HepG2 (cell line): ENCODE measurements around the gene CYLD. TPM values are rescaled to one million over a fixed set of nuclear protein-coding genes. Genes with fewer than 3 reads are reported as not detected.

Experiments used
- JARID2 ChIP-seq: sonication (generic); formaldehyde crosslinking; IDR thresholded peaks from 2 replicates; pipeline ENCODE4 v1.8.1; 2023; ENCODE audit warnings: missing genetic modification reagents, inconsistent platforms; ENCODE audit not compliant: insufficient replicate concordance
- KDM3A ChIP-seq: IDR thresholded peaks from 2 replicates; pipeline ENCODE4 v1.6.1; 2018; ENCODE audit warnings: low read depth, missing compliant biosample characterization
- PHB2 ChIP-seq: fragments of 450-650 bp; IDR thresholded peaks from 2 replicates; pipeline ENCODE4 v1.6.1; 2018; ENCODE audit not compliant: partially characterized antibody
- TFE3 ChIP-seq: IDR thresholded peaks from 2 replicates; pipeline ENCODE4 v1.6.1; 2016
- THAP9 ChIP-seq: sonication (generic); formaldehyde crosslinking; IDR thresholded peaks from 2 replicates; pipeline ENCODE4; 2020; ENCODE audit warnings: missing genetic modification reagents, mild to moderate bottlenecking, borderline replicate concordance
- ZBTB40 ChIP-seq, 2 experiments: fragments of 450-650 bp in 1 of 2; sonication (generic) in 1 of 2; formaldehyde crosslinking in 1 of 2; IDR thresholded peaks; 2 replicates each; pipeline versions ENCODE4 v1.6.1 to v1.8.0; 2016 to 2022; ENCODE audit warnings: antibody characterized with exemption in 1 of 2, mild to moderate bottlenecking in 1 of 2, missing genetic modification reagents in 1 of 2
- polyA plus RNA-seq, 8 experiments: library from polyadenylated mRNA; depleted of rRNA in 3 of 8; stranded (reverse) in 7 of 8; unstranded in 1 of 8; fragments of >200 nt; fragmentation: Illumina TruSeq in 4 of 8; extraction: Trizol in 4 of 8; gene quantifications; 2 replicates each; pipeline versions ENCODE4 v1.2.1 to v1.2.3, GENCODE V29; 2011 to 2016; ENCODE audit warnings: low read depth in 4 of 8, missing spikeins in 1 of 8, mixed read lengths in 1 of 8; ENCODE audit not compliant: insufficient read depth in 1 of 8
- total RNA-seq, 5 experiments: library from RNA; depleted of rRNA; stranded (reverse); fragments of >200 nt; fragmentation: Illumina TruSeq; extraction: Trizol; gene quantifications; 2 replicates each; pipeline ENCODE4 v1.2.3, GENCODE V29; 2016; ENCODE audit warnings: low read depth in 1 of 5

CYLD gene
- total and polyA plus RNA-seq, 2 of the 13 experiments (the other 11 are each of a cell fraction or from before 2014, with no cell fraction given), result 6.1 to 11.4 TPM

GRCh38 chr16:50831751-50832150 lies 89.9 kb downstream of the CYLD start (continued):
- TF ChIP-seq TFE3 (no peak), ZBTB40 (IDR thresholded peaks at IDR 0.05) (no peak), ZBTB40 (CRISPR knock-in tag; IDR thresholded peaks at IDR 0.05) (no peak), JARID2 (CRISPR knock-in tag) (no peak), KDM3A (no peak), PHB2 (no peak), THAP9 (CRISPR knock-in tag) (no peak)
